ENCODE data around the gene PAQR6. TPM values are rescaled to one million over a fixed set of nuclear protein-coding genes. Genes with fewer than 3 reads are reported as not detected.

Gene PAQR6
- total and polyA plus RNA-seq, 3 donors from 2014 or later, result 3.6 to 10.5 (median 8.0) TPM

DNA sequence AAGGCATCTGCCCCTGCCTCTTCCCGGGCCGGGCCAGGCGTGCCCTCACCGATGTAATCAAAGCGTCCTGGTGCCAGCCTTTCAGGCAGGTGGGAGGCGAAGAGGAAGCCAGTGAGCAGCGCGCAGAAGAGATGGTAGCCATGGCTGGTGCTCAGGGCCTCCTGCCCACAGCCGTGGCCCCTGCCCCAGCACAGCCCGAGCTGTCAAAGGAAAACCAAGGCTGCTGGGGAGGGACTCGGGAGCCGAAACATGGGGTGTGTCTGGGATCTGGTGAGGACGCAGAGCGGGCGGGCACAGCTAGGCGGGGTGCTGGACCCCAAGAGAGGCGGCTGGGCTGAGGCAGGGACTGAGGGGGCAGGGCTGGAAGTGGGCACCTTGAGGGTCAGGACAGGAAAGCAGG is 3.1 kb downstream of the PAQR6 start:
- TF ChIP-seq, protein P1, sequence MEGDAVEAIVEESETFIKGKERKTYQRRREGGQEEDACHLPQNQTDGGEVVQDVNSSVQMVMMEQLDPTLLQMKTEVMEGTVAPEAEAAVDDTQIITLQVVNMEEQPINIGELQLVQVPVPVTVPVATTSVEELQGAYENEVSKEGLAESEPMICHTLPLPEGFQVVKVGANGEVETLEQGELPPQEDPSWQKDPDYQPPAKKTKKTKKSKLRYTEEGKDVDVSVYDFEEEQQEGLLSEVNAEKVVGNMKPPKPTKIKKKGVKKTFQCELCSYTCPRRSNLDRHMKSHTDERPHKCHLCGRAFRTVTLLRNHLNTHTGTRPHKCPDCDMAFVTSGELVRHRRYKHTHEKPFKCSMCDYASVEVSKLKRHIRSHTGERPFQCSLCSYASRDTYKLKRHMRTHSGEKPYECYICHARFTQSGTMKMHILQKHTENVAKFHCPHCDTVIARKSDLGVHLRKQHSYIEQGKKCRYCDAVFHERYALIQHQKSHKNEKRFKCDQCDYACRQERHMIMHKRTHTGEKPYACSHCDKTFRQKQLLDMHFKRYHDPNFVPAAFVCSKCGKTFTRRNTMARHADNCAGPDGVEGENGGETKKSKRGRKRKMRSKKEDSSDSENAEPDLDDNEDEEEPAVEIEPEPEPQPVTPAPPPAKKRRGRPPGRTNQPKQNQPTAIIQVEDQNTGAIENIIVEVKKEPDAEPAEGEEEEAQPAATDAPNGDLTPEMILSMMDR (IDR thresholded peaks at IDR 0.05), result no peak
- no peak for TF ChIP-seq POLR2A (IDR thresholded peaks at IDR 0.05)
- no peak overlapping the region for H3K27ac ChIP-seq
- DNase-seq, result no peak
- WGBS, 2 donors, result 79 to 82% methylated on average over 17 of the region's 17 CpGs
- intact Hi-C loops (cut with DNase I; ENCODE audit: low total_unique reads), result no loop called here
- no peaks in the 10 kb centered on the region for H3K36me3 ChIP-seq (ENCODE audit: low read depth, missing control alignments)
- H3K4me1 ChIP-seq, result peaks cover 25% of the 10 kb centered on the region
- H3K4me3 ChIP-seq, result no peak overlapping the region
- H3K9me3 ChIP-seq, result no peaks in the 10 kb centered on the region
- no peaks in the 10 kb centered on the region for H3K27me3 ChIP-seq

GRCh38 chr1:156244126-156244525 is 3.7 kb downstream of the PAQR6 start:
- no peak for DNase-seq
- H3K9me3 ChIP-seq, result no peaks in the 10 kb centered on the region
- no peaks in the 10 kb centered on the region for H3K36me3 ChIP-seq (ENCODE audit: low read depth, missing control alignments)
- intact Hi-C loops (cut with DNase I; ENCODE audit: low total_unique reads), result no loop called here
- TF ChIP-seq, protein P1 (IDR thresholded peaks at IDR 0.05), result no peak
- TF ChIP-seq POLR2A (IDR thresholded peaks at IDR 0.05), result no peak
- WGBS, 2 donors, result 82% methylated on average over 2 of the region's 2 CpGs; no CpG with 5 or more reads in 1 of the 2 donors
- peaks cover 25% of the 10 kb centered on the region for H3K4me1 ChIP-seq
- H3K27ac ChIP-seq, result no peak overlapping the region
- no peak overlapping the region for H3K4me3 ChIP-seq
- no peaks in the 10 kb centered on the region for H3K27me3 ChIP-seq

DNA sequence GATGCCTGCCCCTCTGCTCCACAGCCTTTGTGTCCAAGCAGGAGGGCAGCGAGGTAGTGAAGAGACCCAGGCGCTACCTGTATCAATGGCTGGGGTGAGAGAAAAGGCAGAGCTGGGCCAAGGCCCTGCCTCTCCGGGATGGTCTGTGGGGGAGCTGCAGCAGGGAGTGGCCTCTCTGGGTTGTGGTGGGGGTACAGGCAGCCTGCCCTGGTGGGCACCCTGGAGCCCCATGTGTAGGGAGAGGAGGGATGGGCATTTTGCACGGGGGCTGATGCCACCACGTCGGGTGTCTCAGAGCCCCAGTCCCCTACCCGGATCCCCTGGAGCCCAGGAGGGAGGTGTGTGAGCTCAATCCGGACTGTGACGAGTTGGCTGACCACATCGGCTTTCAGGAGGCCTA is 5.1 kb downstream of the PAQR6 start:
- Histone ChIP-seq H3K27me3 (no peaks in the 10 kb centered on the region), H3K4me3 (no peak overlapping the region), H3K36me3 (ENCODE audit: low read depth, missing control alignments) (no peaks in the 10 kb centered on the region), H3K9me3 (no peaks in the 10 kb centered on the region), H3K4me1 (peaks cover 19% of the 10 kb centered on the region), H3K27ac (no peak overlapping the region)
- 71 to 80% methylated on average over 1 to 10 of the region's 10 CpGs for WGBS, 2 donors
- TF ChIP-seq, protein P1 (IDR thresholded peaks at IDR 0.05), result no peak
- intact Hi-C loops (cut with DNase I; ENCODE audit: low total_unique reads), result no loop called here
- no peak for DNase-seq

DNA sequence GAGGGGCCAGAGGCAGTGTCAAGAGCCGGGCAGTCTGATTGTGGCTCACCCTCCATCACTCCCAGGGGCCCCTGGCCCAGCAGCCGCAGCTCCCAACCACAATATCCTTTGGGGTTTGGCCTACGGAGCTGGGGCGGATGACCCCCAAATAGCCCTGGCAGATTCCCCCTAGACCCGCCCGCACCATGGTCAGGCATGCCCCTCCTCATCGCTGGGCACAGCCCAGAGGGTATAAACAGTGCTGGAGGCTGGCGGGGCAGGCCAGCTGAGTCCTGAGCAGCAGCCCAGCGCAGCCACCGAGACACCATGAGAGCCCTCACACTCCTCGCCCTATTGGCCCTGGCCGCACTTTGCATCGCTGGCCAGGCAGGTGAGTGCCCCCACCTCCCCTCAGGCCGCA is 5.9 kb downstream of the PAQR6 start, which contains the start of gene BGLAP:
Gene BGLAP (plus strand): TSS at position 259 of the 400 bp plus-strand sequence. CDS start 48 bp downstream, at position 307.
- DNase-seq, result no peak
- H3K27ac ChIP-seq, result no peak within 1 kb of the TSS
- intact Hi-C loops (cut with DNase I; ENCODE audit: low total_unique reads), result no loop called here
- no peak for TF ChIP-seq POLR2A (IDR thresholded peaks at IDR 0.05)
- TF ChIP-seq, protein P1 (IDR thresholded peaks at IDR 0.05), result no peak
- 88 to 94% methylated on average over 2 to 14 of the region's 14 CpGs for WGBS, 2 donors
- H3K36me3 ChIP-seq (ENCODE audit: low read depth, missing control alignments), result no peaks in the 10 kb centered on the region
- H3K4me1 ChIP-seq, result peaks cover 11% of the 10 kb centered on the region
- no peak within 1 kb of the TSS for H3K4me3 ChIP-seq
- H3K9me3 ChIP-seq, result no peaks in the 10 kb centered on the region
- H3K27me3 ChIP-seq, result no peaks in the 10 kb centered on the region

GRCh38 chr1:156241311-156241811 is 6.5 kb downstream of the PAQR6 start:
- no peaks in the 10 kb centered on the region for H3K9me3 ChIP-seq
- peaks cover 9% of the 10 kb centered on the region for H3K4me1 ChIP-seq
- 80 to 82% methylated on average over 1 to 15 of the region's 15 CpGs for WGBS, 2 donors
- intact Hi-C loops (cut with DNase I; ENCODE audit: low total_unique reads), result no loop called here
- no peak for TF ChIP-seq POLR2A (IDR thresholded peaks at IDR 0.05)
- TF ChIP-seq, protein P1 (IDR thresholded peaks at IDR 0.05), result no peak
- no peak overlapping the region for H3K4me3 ChIP-seq
- H3K36me3 ChIP-seq (ENCODE audit: low read depth, missing control alignments), result no peaks in the 10 kb centered on the region
- H3K27me3 ChIP-seq, result no peaks in the 10 kb centered on the region
- H3K27ac ChIP-seq, result no peak overlapping the region
- DNase-seq, result no peak

Measured in testis (tissue), 3 donors.